22Rv1 (cell line): Measurements from ENCODE around the gene WDR91.

ENCODE experiments used
- H3K27ac ChIP-seq: fragments of 450-650 bp; 2 replicates; pipeline ENCODE4 v1.5.1; 2017
- CTCF ChIP-seq: fragments of 450-650 bp; IDR thresholded peaks from 2 replicates; pipeline ENCODE4 v1.5.1; 2017; ENCODE audit warnings: mild to moderate bottlenecking
- ZFX ChIP-seq: fragments of 450-650 bp; IDR thresholded peaks from 2 replicates; pipeline ENCODE4 v1.6.1; 2017; ENCODE audit warnings: antibody characterized with exemption, borderline replicate concordance

WDR91 gene

GRCh38 chr7:135188298-135188984, 22.9 kb downstream of the WDR91 start:
- no peak overlapping the region for H3K27ac ChIP-seq
- no peak for TF ChIP-seq CTCF
- TF ChIP-seq ZFX: no peak

GRCh38 chr7:135186841-135187253, 24.5 kb downstream of the WDR91 start:
- H3K27ac ChIP-seq: no peak overlapping the region
- TF ChIP-seq ZFX (no peak), CTCF (no peak)

- H3K27ac ChIP-seq: no peak overlapping the region
- TF ChIP-seq ZFX (no peak), CTCF (no peak)
Observed at GRCh38 chr7:135186261-135186540, 25.1 kb downstream of the WDR91 start.

GRCh38 chr7:135185471-135186260, 25.7 kb downstream of the WDR91 start:
- TF ChIP-seq CTCF: no peak
- TF ChIP-seq ZFX: no peak

GRCh38 chr7:135184254-135184841, 27.0 kb downstream of the WDR91 start:
- TF ChIP-seq ZFX (no peak), CTCF (no peak)
- no peak overlapping the region for H3K27ac ChIP-seq

More at GRCh38 chr7:135185471-135186260, 25.7 kb downstream of the WDR91 start:
- H3K27ac ChIP-seq: no peak overlapping the region

GRCh38 chr7:135183478-135183877, 27.8 kb downstream of the WDR91 start:
- TF ChIP-seq CTCF (no peak), ZFX (no peak)
- H3K27ac ChIP-seq: no peak overlapping the region

- TF ChIP-seq CTCF (no peak), ZFX (no peak)
- no peak overlapping the region for H3K27ac ChIP-seq
Observed at GRCh38 chr7:135181929-135182678, 29.2 kb downstream of the WDR91 start.
